PFSK-1 (cell line): ENCODE measurements around the gene KLF3.

Experiments
- FOXP2 ChIP-seq: optimal IDR thresholded peaks from 2 replicates; pipeline ENCODE3; 2011; ENCODE audit warnings: borderline replicate concordance, control low read depth, inconsistent platforms; ENCODE audit not compliant: insufficient read depth; ENCODE audit errors: extremely low read length, extremely low read depth
- POLR2AphosphoS5 ChIP-seq: IDR thresholded peaks from 2 replicates; pipeline ENCODE4 v1.6.1; 2012; ENCODE audit warnings: low read depth, mild to moderate bottlenecking, control low read depth, low read length, moderate library complexity
- REST ChIP-seq, 2 experiments: IDR thresholded peaks; 2 replicates each; pipeline versions ENCODE4 v1.6.1 to v1.8.0; 2011 to 2012; ENCODE audit warnings: low read depth in 2 of 2, low read length in 2 of 2, control low read depth in 1 of 2, inconsistent platforms in 1 of 2, mild to moderate bottlenecking in 1 of 2, moderate library complexity in 1 of 2; ENCODE audit not compliant: insufficient read depth in 1 of 2
- SIN3A ChIP-seq: IDR thresholded peaks from 2 replicates; pipeline ENCODE4 v1.6.1; 2012; ENCODE audit warnings: mild to moderate bottlenecking, low read length, moderate library complexity, borderline replicate concordance; ENCODE audit not compliant: insufficient read depth
- TAF1 ChIP-seq: IDR thresholded peaks from 2 replicates; pipeline ENCODE4 v1.6.1; 2012; ENCODE audit warnings: low read length, control low read depth, borderline replicate concordance; ENCODE audit not compliant: insufficient read depth

KLF3 gene

GRCh38 chr4:38623260-38623659 lies 40.7 kb upstream of the KLF3 start:
- TF ChIP-seq TAF1 (no peak), REST (IDR thresholded peaks at IDR 0.05; ENCODE audit: insufficient read depth in 1 of 2, low read depth in 2 of 2, low read length in 2 of 2) (no peak), POLR2AphosphoS5 (no peak), FOXP2 (no peak), SIN3A (no peak)

- TF ChIP-seq POLR2AphosphoS5 (no peak), TAF1 (no peak), REST (IDR thresholded peaks at IDR 0.05; ENCODE audit: insufficient read depth in 1 of 2, low read depth in 2 of 2, low read length in 2 of 2) (no peak), FOXP2 (no peak), SIN3A (no peak)
These were observed 39.7 kb upstream of the KLF3 start for GRCh38 chr4:38624311-38624710.

- TF ChIP-seq FOXP2, result no peak
- no peak for TF ChIP-seq POLR2AphosphoS5
- no peak for TF ChIP-seq REST (IDR thresholded peaks at IDR 0.05; ENCODE audit: insufficient read depth in 1 of 2, low read depth in 2 of 2, low read length in 2 of 2)
- TF ChIP-seq SIN3A, result no peak
- TF ChIP-seq TAF1, result no peak
These were observed 38.5 kb upstream of the KLF3 start for GRCh38 chr4:38625508-38625907.

- TF ChIP-seq REST (IDR thresholded peaks at IDR 0.05; ENCODE audit: insufficient read depth in 1 of 2, low read depth in 2 of 2, low read length in 2 of 2) (no peak), POLR2AphosphoS5 (no peak), TAF1 (no peak), FOXP2 (no peak), SIN3A (no peak)
These were observed 33.5 kb upstream of the KLF3 start for GRCh38 chr4:38630519-38630918.
